ENCODE measurements around the gene CRYBA4.

The CRYBA4 gene

DNA sequence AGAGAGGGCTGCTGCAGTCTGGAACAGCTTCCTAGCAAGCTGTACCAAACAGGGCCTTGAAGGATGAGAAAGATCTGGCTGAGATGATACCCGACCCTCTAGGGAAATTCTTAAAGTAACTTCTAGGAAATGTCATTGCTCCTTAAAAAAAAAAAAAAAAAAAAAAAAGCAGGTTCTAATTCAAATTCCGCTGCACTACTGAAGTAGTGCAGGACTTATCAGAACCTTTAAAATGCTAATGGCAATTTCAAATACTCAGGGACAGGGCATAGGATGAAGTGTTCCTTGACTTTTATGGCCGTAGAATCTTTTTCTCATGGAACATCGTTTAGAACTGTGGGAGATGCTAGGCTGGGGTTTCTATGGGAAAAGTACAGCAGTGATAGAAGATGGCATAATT lies 48.7 kb downstream of the CRYBA4 start:
- no peaks in the 10 kb centered on the region for H3K27me3 ChIP-seq
- no peak overlapping the region for H3K4me3 ChIP-seq (ENCODE audit: low read depth, low read length)
- no peak for DNase-seq
- no peaks in the 10 kb centered on the region for H3K9me3 ChIP-seq
- H3K4me1 ChIP-seq = peaks cover 9% of the 10 kb centered on the region
- no peaks in the 10 kb centered on the region for H3K36me3 ChIP-seq
- TF ChIP-seq, protein P1, sequence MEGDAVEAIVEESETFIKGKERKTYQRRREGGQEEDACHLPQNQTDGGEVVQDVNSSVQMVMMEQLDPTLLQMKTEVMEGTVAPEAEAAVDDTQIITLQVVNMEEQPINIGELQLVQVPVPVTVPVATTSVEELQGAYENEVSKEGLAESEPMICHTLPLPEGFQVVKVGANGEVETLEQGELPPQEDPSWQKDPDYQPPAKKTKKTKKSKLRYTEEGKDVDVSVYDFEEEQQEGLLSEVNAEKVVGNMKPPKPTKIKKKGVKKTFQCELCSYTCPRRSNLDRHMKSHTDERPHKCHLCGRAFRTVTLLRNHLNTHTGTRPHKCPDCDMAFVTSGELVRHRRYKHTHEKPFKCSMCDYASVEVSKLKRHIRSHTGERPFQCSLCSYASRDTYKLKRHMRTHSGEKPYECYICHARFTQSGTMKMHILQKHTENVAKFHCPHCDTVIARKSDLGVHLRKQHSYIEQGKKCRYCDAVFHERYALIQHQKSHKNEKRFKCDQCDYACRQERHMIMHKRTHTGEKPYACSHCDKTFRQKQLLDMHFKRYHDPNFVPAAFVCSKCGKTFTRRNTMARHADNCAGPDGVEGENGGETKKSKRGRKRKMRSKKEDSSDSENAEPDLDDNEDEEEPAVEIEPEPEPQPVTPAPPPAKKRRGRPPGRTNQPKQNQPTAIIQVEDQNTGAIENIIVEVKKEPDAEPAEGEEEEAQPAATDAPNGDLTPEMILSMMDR (IDR thresholded peaks at IDR 0.05; ENCODE audit: low read depth, low read length) = no peak

DNA sequence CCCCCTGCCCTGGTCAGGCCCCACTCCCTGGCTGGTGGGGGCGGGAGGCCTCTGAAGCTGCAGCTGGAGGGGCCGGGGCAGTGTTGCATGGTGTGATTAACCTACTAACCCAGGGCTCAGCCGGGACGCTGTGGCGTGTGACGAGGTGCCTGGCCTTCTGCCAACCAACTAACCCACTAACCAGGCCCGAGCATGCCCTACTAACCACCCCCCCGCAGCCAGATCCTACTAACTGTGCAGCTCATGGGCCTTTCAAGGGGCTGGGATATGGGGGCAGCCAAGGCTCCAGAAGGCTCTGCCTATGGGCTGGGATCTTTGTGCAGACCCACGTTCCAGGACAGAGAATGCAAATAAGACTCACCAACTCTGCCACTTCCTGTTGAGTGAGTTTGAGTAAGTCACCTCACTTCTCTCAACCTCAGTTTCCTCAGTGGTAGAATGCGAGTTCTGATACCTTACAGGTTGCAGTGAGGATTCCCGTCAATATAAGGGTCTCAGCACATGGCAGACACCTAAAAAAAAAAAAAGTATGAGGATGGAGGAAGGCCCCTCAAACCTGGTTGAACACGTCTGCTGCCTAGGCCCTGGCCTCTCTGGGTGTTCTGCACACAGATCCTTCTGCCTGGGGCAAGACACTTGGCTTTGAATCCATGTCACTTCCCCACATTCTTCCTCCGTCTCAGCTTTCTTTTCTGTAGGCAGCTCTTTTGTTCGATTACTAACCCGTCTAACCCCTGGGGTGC lies 49.7 kb downstream of the CRYBA4 start:
- Histone ChIP-seq H3K27me3 (no peaks in the 10 kb centered on the region), H3K4me1 (peaks cover 9% of the 10 kb centered on the region), H3K9me3 (no peaks in the 10 kb centered on the region), H3K36me3 (no peaks in the 10 kb centered on the region), H3K4me3 (ENCODE audit: low read depth, low read length) (no peak overlapping the region)
- TF ChIP-seq, protein P1 (IDR thresholded peaks at IDR 0.05; ENCODE audit: low read depth, low read length) = no peak
- no peak for DNase-seq

DNA sequence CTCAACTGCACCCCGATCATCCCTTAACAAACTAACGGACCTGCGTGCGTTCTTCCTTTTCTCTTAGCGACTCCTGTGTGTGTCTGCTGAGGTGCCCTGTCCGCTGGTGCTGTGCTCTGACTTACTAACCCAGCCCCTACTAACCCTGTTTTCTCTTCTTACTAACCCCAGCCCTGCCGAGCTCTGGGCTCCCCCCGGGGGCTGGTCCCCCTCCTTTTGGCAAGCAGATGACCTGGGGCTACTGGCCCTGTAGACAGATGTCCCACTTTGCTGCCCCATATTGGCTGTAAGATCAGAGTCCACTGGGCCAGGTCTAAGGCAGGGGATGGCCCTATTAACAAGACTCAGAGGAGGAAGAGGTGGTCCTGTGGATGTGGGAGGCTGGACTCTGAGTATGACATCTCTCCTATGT lies 50.3 kb downstream of the CRYBA4 start:
- no peak for DNase-seq
- peak overlapping the region; percentile 97 for H3K4me3 ChIP-seq (ENCODE audit: low read depth, low read length)
- H3K27me3 ChIP-seq = no peaks in the 10 kb centered on the region
- H3K4me1 ChIP-seq = peaks cover 9% of the 10 kb centered on the region
- H3K9me3 ChIP-seq = no peaks in the 10 kb centered on the region
- TF ChIP-seq, protein P1 (IDR thresholded peaks at IDR 0.05; ENCODE audit: low read depth, low read length) = no peak
- no peaks in the 10 kb centered on the region for H3K36me3 ChIP-seq

DNA sequence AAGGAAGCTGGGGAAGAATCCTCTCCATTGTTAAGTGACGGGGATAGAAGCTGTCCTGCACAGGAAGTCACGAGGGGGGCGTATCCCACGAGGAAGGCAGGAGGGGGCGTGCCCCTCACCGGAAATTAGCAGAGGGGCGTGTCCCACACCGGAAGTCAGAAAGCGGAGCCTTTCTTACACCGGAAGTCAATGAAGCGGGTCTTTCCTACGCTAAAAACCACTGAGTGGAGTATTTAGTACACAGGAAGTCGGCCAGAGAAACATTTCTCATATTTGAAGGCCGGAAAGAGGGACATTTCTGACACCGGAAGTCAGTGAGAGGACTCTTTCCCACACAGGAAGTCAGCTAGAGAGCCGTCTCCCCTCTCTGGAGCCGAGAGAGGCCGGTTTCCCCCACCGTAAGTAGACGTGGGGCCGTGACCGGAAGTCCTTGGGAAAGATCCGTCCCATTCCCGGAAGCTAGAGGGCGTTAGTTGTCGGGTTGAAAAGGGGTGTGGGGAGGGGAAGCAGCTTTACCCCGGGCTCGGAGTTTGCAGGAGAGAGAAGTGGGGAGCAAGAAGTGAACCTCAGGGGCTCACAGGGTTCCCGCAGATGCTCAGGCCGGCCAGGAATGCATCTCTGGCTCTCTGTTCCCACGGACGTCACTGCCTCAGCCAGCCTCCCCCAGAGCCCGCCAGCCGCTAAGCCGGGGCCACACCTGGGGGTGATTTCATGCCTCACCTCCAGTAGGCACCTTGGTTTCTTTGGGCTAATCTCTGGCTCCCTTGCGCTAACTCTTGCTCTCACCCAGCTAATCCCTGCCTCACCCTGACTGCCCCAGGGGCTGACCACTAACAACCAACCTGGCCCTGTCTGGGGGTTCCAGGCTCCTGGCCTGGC lies 51.1 kb downstream of the CRYBA4 start:
- Histone ChIP-seq H3K4me1 (peaks cover 9% of the 10 kb centered on the region), H3K9me3 (no peaks in the 10 kb centered on the region), H3K36me3 (no peaks in the 10 kb centered on the region), H3K4me3 (ENCODE audit: low read depth, low read length) (peak overlapping the region; percentile 97), H3K27me3 (no peaks in the 10 kb centered on the region)
- TF ChIP-seq, protein P1 (IDR thresholded peaks at IDR 0.05; ENCODE audit: low read depth, low read length) = peak; percentile 75
- peak; percentile 93 for DNase-seq

DNA sequence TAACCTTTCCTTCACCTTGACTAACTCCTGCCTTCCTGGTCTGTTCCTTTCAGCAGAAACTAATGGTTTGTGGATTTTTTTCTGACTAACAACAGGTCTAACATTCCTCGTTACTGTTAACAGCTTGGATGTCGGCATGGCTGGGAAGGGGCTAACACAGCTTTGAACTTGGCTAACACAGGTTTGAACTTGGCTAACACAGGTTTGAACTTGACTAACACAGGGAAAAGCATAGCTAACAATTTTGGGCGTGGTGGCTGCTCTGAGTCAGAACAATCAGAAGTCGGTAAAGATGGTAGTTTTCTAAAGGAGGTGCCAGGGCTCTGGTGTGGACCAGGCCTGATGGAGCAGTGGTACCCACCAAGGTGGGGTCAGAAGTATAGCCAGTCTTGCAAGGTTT lies 51.7 kb downstream of the CRYBA4 start:
- no peaks in the 10 kb centered on the region for H3K36me3 ChIP-seq
- no peaks in the 10 kb centered on the region for H3K9me3 ChIP-seq
- TF ChIP-seq, protein P1 (IDR thresholded peaks at IDR 0.05; ENCODE audit: low read depth, low read length) = no peak
- DNase-seq = no peak
- H3K4me1 ChIP-seq = peaks cover 9% of the 10 kb centered on the region
- H3K4me3 ChIP-seq (ENCODE audit: low read depth, low read length) = peak overlapping the region; percentile 97
- no peaks in the 10 kb centered on the region for H3K27me3 ChIP-seq
